ENCODE measurements around the gene ZNF319. TPM values are rescaled to one million over a fixed set of nuclear protein-coding genes. Genes with fewer than 3 reads are reported as not detected.
A peak's percentile ranks its signal among the peaks of the same experiment; 100 is the strongest.

ZNF319 gene
- total RNA-seq, 1 donor from 2014 or later: 11.5 TPM

DNA sequence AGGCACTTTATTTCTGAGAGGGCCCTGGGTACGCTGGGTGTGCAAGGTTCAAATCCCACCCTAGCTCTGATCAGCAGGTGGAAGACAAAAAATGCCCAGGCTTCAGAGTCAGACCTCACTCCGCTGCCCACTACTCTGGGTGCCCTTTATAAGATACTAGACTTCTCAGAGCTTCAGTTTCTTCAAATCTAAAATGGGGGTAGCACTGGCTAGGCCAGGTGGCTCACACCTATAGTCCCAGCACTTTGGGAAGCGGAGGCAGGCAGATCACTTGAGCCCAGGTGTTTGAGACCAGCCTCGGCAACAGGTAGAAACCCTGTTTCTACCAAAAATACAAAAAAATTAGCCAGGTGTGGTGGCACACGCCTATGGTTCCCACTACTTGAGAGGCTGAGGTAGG is 2.5 kb upstream of the ZNF319 start:
- Histone ChIP-seq H3K27me3 (ENCODE audit: insufficient read depth, low read length) (no peaks in the 10 kb centered on the region), H3K9ac (ENCODE audit: low read length) (no peak overlapping the region), H3K4me1 (ENCODE audit: insufficient read depth, low read length) (peaks cover 29% of the 10 kb centered on the region), H3K36me3 (ENCODE audit: insufficient read depth, low read length) (peaks cover 4% of the 10 kb centered on the region), H2AFZ (ENCODE audit: low read depth, low read length) (no peak overlapping the region), H4K20me1 (ENCODE audit: insufficient read depth, low read length) (peaks cover 41% of the 10 kb centered on the region), H3K9me3 (ENCODE audit: insufficient read depth, low read depth, low read length) (no peaks in the 10 kb centered on the region), H3K4me3 (ENCODE audit: insufficient read depth, low read depth, low read length) (no peak overlapping the region), H3K79me2 (ENCODE audit: insufficient read depth, low read length) (peaks cover 26% of the 10 kb centered on the region), H3K27ac (ENCODE audit: low read depth, low read length) (no peak overlapping the region), H3K4me2 (ENCODE audit: low read length) (no peak overlapping the region)
- FAIRE-seq (no peak), DNase-seq (ENCODE audit: low read depth) (no peak)
- Mint-ChIP-seq H3K36me3 (ENCODE audit: low read depth, unreplicated experiment) (peaks cover 9% of the 10 kb centered on the region), H3K9me3 (ENCODE audit: unreplicated experiment) (no peaks in the 10 kb centered on the region), H3K27me3 (ENCODE audit: low read depth, unreplicated experiment) (no peaks in the 10 kb centered on the region), H3K4me3 (ENCODE audit: unreplicated experiment) (peak overlapping the region; percentile 90), H3K27ac (ENCODE audit: unreplicated experiment) (no peak overlapping the region), H3K4me1 (ENCODE audit: low read depth, unreplicated experiment) (peaks cover 24% of the 10 kb centered on the region)
- TF ChIP-seq, protein P1, sequence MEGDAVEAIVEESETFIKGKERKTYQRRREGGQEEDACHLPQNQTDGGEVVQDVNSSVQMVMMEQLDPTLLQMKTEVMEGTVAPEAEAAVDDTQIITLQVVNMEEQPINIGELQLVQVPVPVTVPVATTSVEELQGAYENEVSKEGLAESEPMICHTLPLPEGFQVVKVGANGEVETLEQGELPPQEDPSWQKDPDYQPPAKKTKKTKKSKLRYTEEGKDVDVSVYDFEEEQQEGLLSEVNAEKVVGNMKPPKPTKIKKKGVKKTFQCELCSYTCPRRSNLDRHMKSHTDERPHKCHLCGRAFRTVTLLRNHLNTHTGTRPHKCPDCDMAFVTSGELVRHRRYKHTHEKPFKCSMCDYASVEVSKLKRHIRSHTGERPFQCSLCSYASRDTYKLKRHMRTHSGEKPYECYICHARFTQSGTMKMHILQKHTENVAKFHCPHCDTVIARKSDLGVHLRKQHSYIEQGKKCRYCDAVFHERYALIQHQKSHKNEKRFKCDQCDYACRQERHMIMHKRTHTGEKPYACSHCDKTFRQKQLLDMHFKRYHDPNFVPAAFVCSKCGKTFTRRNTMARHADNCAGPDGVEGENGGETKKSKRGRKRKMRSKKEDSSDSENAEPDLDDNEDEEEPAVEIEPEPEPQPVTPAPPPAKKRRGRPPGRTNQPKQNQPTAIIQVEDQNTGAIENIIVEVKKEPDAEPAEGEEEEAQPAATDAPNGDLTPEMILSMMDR (IDR thresholded peaks at IDR 0.05; ENCODE audit: insufficient read depth, low read depth, low read length): no peak
- TF ChIP-seq EZH2 (IDR thresholded peaks at IDR 0.05; ENCODE audit: insufficient read depth, low read length): no peak

DNA sequence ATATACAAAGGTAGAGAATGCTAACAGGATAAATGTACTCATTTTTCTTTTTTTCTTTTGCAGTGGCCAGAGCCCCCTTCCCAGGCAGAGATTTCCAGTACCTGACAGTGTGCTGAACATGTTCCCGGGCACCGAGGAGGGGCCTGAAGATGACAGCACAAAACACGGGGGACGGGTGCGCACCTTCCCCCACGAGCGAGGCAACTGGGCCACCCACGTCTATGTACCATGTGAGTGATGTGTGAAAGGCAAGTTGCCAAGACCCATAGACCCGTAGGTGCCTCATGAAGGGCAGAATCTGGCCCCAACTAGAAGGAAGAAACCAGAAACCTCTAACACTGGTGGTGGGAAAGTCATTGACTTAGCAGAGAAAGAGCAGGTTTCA is 1.9 kb upstream of the ZNF319 start:
- H3K27ac Mint-ChIP-seq (ENCODE audit: unreplicated experiment): no peak overlapping the region
- Histone ChIP-seq H3K4me2 (ENCODE audit: low read length) (peak overlapping the region; percentile 99), H3K79me2 (ENCODE audit: insufficient read depth, low read length) (peaks cover 28% of the 10 kb centered on the region), H3K27me3 (ENCODE audit: insufficient read depth, low read length) (no peaks in the 10 kb centered on the region), H3K9ac (ENCODE audit: low read length) (no peak overlapping the region), H2AFZ (ENCODE audit: low read depth, low read length) (no peak overlapping the region), H3K27ac (ENCODE audit: low read depth, low read length) (no peak overlapping the region), H3K9me3 (ENCODE audit: insufficient read depth, low read depth, low read length) (no peaks in the 10 kb centered on the region), H3K36me3 (ENCODE audit: insufficient read depth, low read length) (peaks cover 4% of the 10 kb centered on the region), H4K20me1 (ENCODE audit: insufficient read depth, low read length) (peaks cover 41% of the 10 kb centered on the region), H3K4me3 (ENCODE audit: insufficient read depth, low read depth, low read length) (no peak overlapping the region), H3K4me1 (ENCODE audit: insufficient read depth, low read length) (peaks cover 29% of the 10 kb centered on the region)
- no peaks in the 10 kb centered on the region for H3K9me3 Mint-ChIP-seq (ENCODE audit: unreplicated experiment)
- TF ChIP-seq, protein P1 (IDR thresholded peaks at IDR 0.05; ENCODE audit: insufficient read depth, low read depth, low read length): no peak
- TF ChIP-seq EZH2 (IDR thresholded peaks at IDR 0.05; ENCODE audit: insufficient read depth, low read length): no peak
- FAIRE-seq: no peak
- peaks cover 12% of the 10 kb centered on the region for H3K36me3 Mint-ChIP-seq (ENCODE audit: low read depth, unreplicated experiment)
- peaks cover 24% of the 10 kb centered on the region for H3K4me1 Mint-ChIP-seq (ENCODE audit: low read depth, unreplicated experiment)
- H3K27me3 Mint-ChIP-seq (ENCODE audit: low read depth, unreplicated experiment): no peaks in the 10 kb centered on the region
- no peak for DNase-seq (ENCODE audit: low read depth)
- peak overlapping the region; percentile 90 for H3K4me3 Mint-ChIP-seq (ENCODE audit: unreplicated experiment)

DNA sequence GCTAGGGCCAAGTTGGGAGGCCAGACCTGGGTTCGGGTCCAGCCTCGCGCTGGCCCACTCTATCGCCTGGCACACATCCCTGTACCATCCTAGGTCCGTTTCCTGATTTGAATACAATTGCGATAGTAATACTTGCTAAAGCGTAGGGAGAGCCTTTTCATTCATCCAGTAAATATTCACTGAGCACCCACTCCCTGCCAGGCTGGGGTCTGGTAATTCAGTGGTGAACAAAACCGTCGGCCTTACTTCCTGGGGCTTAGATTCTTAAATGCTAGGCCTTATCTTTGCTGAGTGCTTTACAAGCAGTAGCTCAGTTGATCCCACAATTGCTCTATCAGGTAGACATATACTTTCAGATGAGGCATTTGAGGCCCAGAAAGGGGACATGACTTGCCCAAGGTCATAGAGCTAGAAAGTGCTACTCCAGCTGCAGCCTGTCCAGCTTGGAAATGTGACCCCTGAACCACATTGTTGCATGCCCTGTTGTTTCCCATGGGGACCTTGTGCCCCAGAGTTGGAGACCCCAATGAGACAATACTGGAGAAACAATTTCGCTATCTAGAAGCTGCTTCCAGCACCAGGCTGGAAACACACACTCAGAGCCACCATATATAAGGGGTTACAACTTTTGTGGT is 1.4 kb upstream of the ZNF319 start:
- Histone ChIP-seq H3K9ac (ENCODE audit: low read length) (peak overlapping the region; percentile 84), H3K27me3 (ENCODE audit: insufficient read depth, low read length) (no peaks in the 10 kb centered on the region), H3K79me2 (ENCODE audit: insufficient read depth, low read length) (peaks cover 27% of the 10 kb centered on the region), H3K27ac (ENCODE audit: low read depth, low read length) (no peak overlapping the region), H3K9me3 (ENCODE audit: insufficient read depth, low read depth, low read length) (no peaks in the 10 kb centered on the region), H3K36me3 (ENCODE audit: insufficient read depth, low read length) (peaks cover 6% of the 10 kb centered on the region), H4K20me1 (ENCODE audit: insufficient read depth, low read length) (peaks cover 41% of the 10 kb centered on the region), H3K4me1 (ENCODE audit: insufficient read depth, low read length) (peaks cover 29% of the 10 kb centered on the region), H3K4me3 (ENCODE audit: insufficient read depth, low read depth, low read length) (peak overlapping the region; percentile 72), H2AFZ (ENCODE audit: low read depth, low read length) (no peak overlapping the region), H3K4me2 (ENCODE audit: low read length) (peak overlapping the region; percentile 99)
- Mint-ChIP-seq H3K27ac (ENCODE audit: unreplicated experiment) (no peak overlapping the region), H3K9me3 (ENCODE audit: unreplicated experiment) (no peaks in the 10 kb centered on the region), H3K4me1 (ENCODE audit: low read depth, unreplicated experiment) (peaks cover 24% of the 10 kb centered on the region), H3K27me3 (ENCODE audit: low read depth, unreplicated experiment) (no peaks in the 10 kb centered on the region), H3K4me3 (ENCODE audit: unreplicated experiment) (peak overlapping the region; percentile 90), H3K36me3 (ENCODE audit: low read depth, unreplicated experiment) (peaks cover 13% of the 10 kb centered on the region)
- TF ChIP-seq EZH2 (IDR thresholded peaks at IDR 0.05; ENCODE audit: insufficient read depth, low read length): no peak
- TF ChIP-seq, protein P1 (IDR thresholded peaks at IDR 0.05; ENCODE audit: insufficient read depth, low read depth, low read length): no peak
- DNase-seq (ENCODE audit: low read depth) (no peak), FAIRE-seq (no peak)

Data from astrocyte (in vitro differentiated cells and primary cell).